Liver (tissue), 2 donors: Measurements from ENCODE around the gene SMYD3.

ENCODE experiments used
- EGR1 ChIP-seq, 2 donors: IDR thresholded peaks; 2 replicates each; pipeline ENCODE4 v1.6.1; 2016 to 2018; ENCODE audit warnings: antibody characterized with exemption in 2 of 2, low read depth in 2 of 2
- RAD21 ChIP-seq, 2 donors: IDR thresholded peaks; 2 replicates each; pipeline ENCODE4 v1.6.1; 2016; ENCODE audit warnings: antibody characterized with exemption in 2 of 2, mild to moderate bottlenecking in 2 of 2
- donor health status: healthy.

GRCh38 chr1:246043556-246043955 lies 463.5 kb downstream of the SMYD3 start:
- TF ChIP-seq RAD21 (IDR thresholded peaks at IDR 0.05): no peak
- TF ChIP-seq EGR1 (IDR thresholded peaks at IDR 0.05; ENCODE audit: low read depth in 2 of 2): no peak
